GM12874 (cell line): ENCODE results near the gene TMCO2.

Experiments
- CTCF ChIP-seq: IDR thresholded peaks from 2 replicates; pipeline ENCODE4 v1.5.1; 2011; ENCODE audit warnings: low read depth, mild to moderate bottlenecking, control low read depth, low read length, moderate library complexity; ENCODE audit not compliant: insufficient read depth

TMCO2 gene

GRCh38 chr1:40248412-40248811 is 675 bp downstream of the TMCO2 start:
- no peak for TF ChIP-seq CTCF

GRCh38 chr1:40251456-40251855 is 3.7 kb downstream of the TMCO2 start:
- TF ChIP-seq CTCF: no peak

GRCh38 chr1:40252601-40253000 is 4.9 kb downstream of the TMCO2 start:
- no peak for TF ChIP-seq CTCF

GRCh38 chr1:40255231-40255630 is 7.5 kb downstream of the TMCO2 start:
- TF ChIP-seq CTCF: no peak

GRCh38 chr1:40256401-40257084 is 8.8 kb downstream of the TMCO2 start:
- TF ChIP-seq CTCF: no peak

- no peak for TF ChIP-seq CTCF
Observed at GRCh38 chr1:40257313-40257687, 9.6 kb downstream of the TMCO2 start.

GRCh38 chr1:40257688-40258444 is 10.1 kb downstream of the TMCO2 start, which contains the start of gene ZMPSTE24:
TSS of gene ZMPSTE24 (plus strand) at chr1:40258236. CDS start at chr1:40258272, 36 bp downstream.
- no peak for TF ChIP-seq CTCF
